Measurements from ENCODE around the gene PARP14.
"Not testable (repeated sequence)": the region's sequence is repeated elsewhere in the genome, so short reads cannot be mapped to it uniquely, and the experiment has no call there.

PARP14 gene

DNA sequence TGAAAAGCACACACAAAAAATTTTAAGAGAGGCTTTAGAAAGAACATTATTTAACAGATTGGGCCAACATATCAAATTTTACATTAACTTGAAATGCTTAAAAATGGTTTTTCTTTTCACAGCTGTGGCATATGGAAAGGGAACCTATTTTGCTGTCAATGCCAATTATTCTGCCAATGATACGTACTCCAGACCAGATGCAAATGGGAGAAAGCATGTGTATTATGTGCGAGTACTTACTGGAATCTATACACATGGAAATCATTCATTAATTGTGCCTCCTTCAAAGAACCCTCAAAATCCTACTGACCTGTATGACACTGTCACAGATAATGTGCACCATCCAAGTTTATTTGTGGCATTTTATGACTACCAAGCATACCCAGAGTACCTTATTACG is 47.5 kb downstream of the PARP14 start:
- no peak overlapping the region for H3K27ac ChIP-seq
- no peaks in the 10 kb centered on the region for H3K9me3 ChIP-seq (ENCODE audit: control insufficient read depth, low read length)
- H3K27me3 ChIP-seq (ENCODE audit: control insufficient read depth, insufficient read depth, low read length) = no peaks in the 10 kb centered on the region
- H3K36me3 ChIP-seq (ENCODE audit: control insufficient read depth, insufficient read depth, low read length) = no peaks in the 10 kb centered on the region
- H3K9ac ChIP-seq = no peak overlapping the region
- no peaks in the 10 kb centered on the region for H3K79me2 ChIP-seq
- no peak overlapping the region for H3K4me2 ChIP-seq (ENCODE audit: low read length)
- H2AFZ ChIP-seq = no peak overlapping the region
- TF ChIP-seq, protein P1, sequence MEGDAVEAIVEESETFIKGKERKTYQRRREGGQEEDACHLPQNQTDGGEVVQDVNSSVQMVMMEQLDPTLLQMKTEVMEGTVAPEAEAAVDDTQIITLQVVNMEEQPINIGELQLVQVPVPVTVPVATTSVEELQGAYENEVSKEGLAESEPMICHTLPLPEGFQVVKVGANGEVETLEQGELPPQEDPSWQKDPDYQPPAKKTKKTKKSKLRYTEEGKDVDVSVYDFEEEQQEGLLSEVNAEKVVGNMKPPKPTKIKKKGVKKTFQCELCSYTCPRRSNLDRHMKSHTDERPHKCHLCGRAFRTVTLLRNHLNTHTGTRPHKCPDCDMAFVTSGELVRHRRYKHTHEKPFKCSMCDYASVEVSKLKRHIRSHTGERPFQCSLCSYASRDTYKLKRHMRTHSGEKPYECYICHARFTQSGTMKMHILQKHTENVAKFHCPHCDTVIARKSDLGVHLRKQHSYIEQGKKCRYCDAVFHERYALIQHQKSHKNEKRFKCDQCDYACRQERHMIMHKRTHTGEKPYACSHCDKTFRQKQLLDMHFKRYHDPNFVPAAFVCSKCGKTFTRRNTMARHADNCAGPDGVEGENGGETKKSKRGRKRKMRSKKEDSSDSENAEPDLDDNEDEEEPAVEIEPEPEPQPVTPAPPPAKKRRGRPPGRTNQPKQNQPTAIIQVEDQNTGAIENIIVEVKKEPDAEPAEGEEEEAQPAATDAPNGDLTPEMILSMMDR (IDR thresholded peaks at IDR 0.05) = no peak
- no peaks in the 10 kb centered on the region for H3K4me1 ChIP-seq
- H3K4me3 ChIP-seq (ENCODE audit: low read depth, low read length) = no peak overlapping the region

DNA sequence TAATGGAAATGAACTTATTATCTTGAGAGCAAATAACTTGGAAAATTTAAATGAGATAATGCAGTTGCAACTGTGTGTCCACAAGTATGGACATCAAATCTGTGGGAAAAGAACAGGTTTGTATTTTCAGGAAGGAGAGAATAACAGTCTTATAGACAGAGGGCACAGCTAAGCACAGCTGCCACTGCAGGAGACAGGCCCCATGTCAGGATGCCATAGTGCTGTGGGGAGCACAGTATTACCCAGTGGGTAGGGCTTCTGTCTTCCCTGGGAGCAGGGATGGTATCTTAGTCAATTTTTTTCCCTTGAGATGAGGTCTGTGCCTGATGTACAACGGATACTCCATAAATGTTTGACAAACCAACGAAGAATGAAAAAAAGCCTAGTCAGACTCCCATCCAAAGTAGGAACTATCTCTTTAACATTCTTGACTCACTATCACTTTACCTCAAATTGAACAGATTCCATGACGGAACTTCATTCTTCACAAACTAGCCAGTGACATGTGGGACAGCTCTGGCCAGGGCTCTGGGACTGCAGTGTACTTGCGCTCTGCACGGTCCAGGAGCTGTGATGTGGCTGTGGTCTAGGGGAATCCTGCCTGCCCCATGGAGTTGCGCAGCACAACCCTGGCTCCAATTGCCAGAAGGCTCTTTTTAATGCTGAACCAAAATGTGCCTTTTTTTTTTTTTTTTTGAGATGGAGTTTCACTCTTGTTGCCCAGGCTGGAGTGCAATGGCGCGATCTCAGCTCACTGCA is 48.3 kb downstream of the PARP14 start:
- Histone ChIP-seq H3K36me3 (ENCODE audit: control insufficient read depth, insufficient read depth, low read length) (no peaks in the 10 kb centered on the region), H3K27me3 (ENCODE audit: control insufficient read depth, insufficient read depth, low read length) (no peaks in the 10 kb centered on the region), H3K27ac (no peak overlapping the region), H3K9me3 (ENCODE audit: control insufficient read depth, low read length) (no peaks in the 10 kb centered on the region), H2AFZ (no peak overlapping the region), H3K9ac (no peak overlapping the region), H3K79me2 (no peaks in the 10 kb centered on the region), H3K4me3 (ENCODE audit: low read depth, low read length) (no peak overlapping the region), H3K4me1 (no peaks in the 10 kb centered on the region), H3K4me2 (ENCODE audit: low read length) (no peak overlapping the region)
- TF ChIP-seq, protein P1 (IDR thresholded peaks at IDR 0.05) = no peak

DNA sequence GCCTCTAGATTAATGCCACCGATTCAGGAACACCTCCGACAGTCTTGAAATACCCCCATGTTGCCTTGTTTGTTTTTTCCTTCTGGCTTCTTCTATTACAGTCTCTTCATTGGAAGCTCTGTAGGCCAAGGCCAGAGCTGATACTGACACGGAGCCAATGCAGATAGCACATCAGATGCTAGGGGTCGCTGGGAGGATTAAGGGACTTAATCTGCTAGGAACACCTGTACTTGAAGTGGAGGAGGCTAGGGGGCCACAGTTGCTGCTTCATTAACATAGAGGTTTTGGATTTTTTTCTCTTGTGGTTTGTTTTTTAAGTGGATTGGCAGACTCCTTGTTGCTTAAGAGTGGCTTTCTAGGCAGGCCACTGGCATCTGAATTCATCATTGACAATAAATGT is 49.6 kb downstream of the PARP14 start:
- no peak overlapping the region for H3K4me3 ChIP-seq (ENCODE audit: low read depth, low read length)
- H3K27ac ChIP-seq = no peak overlapping the region
- TF ChIP-seq, protein P1 (IDR thresholded peaks at IDR 0.05) = no peak
- no peaks in the 10 kb centered on the region for H3K27me3 ChIP-seq (ENCODE audit: control insufficient read depth, insufficient read depth, low read length)
- no peaks in the 10 kb centered on the region for H3K9me3 ChIP-seq (ENCODE audit: control insufficient read depth, low read length)
- no peak overlapping the region for H2AFZ ChIP-seq
- H3K9ac ChIP-seq = no peak overlapping the region
- H3K79me2 ChIP-seq = no peaks in the 10 kb centered on the region
- H3K4me2 ChIP-seq (ENCODE audit: low read length) = no peak overlapping the region
- no peaks in the 10 kb centered on the region for H3K36me3 ChIP-seq (ENCODE audit: control insufficient read depth, insufficient read depth, low read length)
- H3K4me1 ChIP-seq = no peaks in the 10 kb centered on the region

DNA sequence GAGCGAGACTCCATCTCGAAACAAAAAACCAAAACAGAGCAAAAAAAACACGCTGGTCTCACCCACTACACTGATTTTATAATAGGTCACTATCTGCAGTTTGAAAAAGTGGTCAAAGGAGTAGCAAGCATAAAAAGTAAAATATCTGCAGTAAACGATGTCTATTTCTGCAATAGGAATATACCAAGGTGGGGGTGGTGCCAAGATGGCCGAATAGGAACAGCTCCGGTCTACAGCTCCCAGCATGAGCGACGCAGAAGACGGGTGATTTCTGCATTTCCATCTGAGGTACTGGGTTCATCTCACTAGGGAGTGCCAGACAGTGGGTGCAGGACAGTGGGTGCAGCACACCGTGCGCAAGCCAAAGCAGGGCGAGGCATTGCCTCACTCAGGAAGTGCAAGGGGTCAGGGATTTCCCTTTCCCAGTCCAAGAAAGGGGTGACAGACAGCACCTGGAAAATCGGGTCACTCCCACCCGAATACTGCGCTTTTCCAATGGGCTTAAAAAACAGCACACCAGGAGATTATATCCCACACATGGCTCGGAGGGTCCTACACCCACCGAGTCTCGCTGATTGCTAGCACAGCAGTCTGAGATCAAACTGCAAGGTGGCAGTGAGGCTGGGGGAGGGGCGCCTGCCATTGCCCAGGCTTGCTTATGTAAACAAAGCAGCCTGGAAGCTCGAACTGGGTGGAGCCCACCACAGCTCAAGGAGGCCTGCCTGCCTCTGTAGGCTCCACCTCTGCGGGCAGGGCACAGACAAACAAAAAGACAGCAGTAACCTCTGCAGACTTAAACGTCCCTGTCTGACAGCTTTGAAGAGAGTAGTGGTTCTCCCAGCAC is 52.3 kb downstream of the PARP14 start:
- H3K9ac ChIP-seq; H3K4me2 ChIP-seq (ENCODE audit: low read length); H3K4me1 ChIP-seq; H3K36me3 ChIP-seq (ENCODE audit: control insufficient read depth, insufficient read depth, low read length); H3K27ac ChIP-seq; H3K9me3 ChIP-seq (ENCODE audit: control insufficient read depth, low read length); H3K27me3 ChIP-seq (ENCODE audit: control insufficient read depth, insufficient read depth, low read length); H3K79me2 ChIP-seq; H2AFZ ChIP-seq; H3K4me3 ChIP-seq (ENCODE audit: low read depth, low read length): not testable (repeated sequence)

DNA sequence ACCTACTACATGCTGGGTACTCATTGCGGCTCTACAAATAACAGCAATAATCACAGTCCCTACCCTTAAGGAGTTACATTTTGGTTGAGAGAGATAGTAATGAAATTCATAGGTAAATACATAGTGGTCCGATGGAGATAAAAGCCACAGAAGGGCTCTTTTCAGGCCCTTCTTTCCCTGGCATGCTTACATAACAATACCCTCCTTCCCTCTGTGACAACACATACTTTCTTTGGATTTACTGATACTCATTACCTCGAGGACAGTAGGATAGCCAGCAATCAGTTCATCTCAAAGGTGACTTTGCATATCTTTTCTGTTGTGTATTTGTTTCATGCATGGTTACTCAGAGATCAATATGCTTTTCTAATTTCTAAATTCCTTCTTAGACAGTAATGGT is 58.5 kb downstream of the PARP14 start:
- no peak overlapping the region for H3K27ac ChIP-seq
- H3K9me3 ChIP-seq (ENCODE audit: control insufficient read depth, low read length) = no peaks in the 10 kb centered on the region
- H3K4me2 ChIP-seq (ENCODE audit: low read length) = no peak overlapping the region
- no peak overlapping the region for H3K9ac ChIP-seq
- H2AFZ ChIP-seq = no peak overlapping the region
- H3K36me3 ChIP-seq (ENCODE audit: control insufficient read depth, insufficient read depth, low read length) = no peaks in the 10 kb centered on the region
- no peaks in the 10 kb centered on the region for H3K27me3 ChIP-seq (ENCODE audit: control insufficient read depth, insufficient read depth, low read length)
- H3K79me2 ChIP-seq = no peaks in the 10 kb centered on the region
- no peaks in the 10 kb centered on the region for H3K4me1 ChIP-seq
- H3K4me3 ChIP-seq (ENCODE audit: low read depth, low read length) = no peak overlapping the region
- TF ChIP-seq, protein P1 (IDR thresholded peaks at IDR 0.05) = no peak

Data from parathyroid adenoma (tissue), 2 donors.